NOMO-1 treated with DMSO at 0.1 percent for 48 hours (cell line): ENCODE results near the gene NDUFS4.
"Not testable (repeated sequence)": the region's sequence is repeated elsewhere in the genome, so short reads cannot be mapped to it uniquely, and the experiment has no call there.

Source experiments
- DNase-seq: peaks from one replicate; lab custom pipeline; 2025; ENCODE audit not compliant: unreplicated experiment; lab: John Stamatoyannopoulos, UW

Gene NDUFS4

DNA sequence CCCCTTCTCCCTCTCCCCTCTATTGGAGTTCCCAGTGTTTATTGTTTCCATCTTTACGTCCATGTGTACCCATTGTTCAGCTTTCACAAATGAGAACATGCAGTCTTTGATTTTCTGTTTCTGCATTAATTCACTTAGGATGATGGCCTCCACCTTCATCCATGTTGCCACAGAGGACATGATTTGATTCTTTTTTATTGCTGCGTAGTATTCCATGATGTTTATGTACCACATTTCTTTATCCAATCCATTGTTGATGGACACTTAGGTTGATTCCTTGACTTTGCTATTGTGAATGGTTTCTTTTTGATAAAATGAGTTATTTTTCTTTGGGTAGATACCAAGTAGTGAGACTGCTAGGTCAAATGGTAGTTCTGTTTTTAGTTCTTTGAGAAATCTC lies 88.9 kb downstream of the NDUFS4 start:
- DNase-seq: no peak

DNA sequence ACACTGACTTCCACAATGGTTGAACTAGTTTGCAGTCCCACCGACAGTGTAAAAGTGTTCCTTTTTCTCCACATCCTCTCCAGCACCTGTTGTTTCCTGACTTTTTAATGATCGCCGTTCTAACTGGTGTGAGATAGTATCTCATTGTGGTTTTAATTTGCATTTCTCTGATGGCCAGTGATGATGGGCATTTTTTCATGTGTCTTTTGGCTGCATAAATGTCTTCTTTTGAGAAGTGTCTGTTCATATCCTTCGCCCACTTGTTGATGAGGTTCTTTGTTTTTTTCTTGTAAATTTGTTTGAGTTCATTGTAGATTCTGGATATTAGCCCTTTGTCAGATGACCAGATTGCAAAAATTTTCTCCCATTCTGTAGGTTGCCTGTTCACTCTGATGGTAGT lies 100.1 kb downstream of the NDUFS4 start:
- not testable (repeated sequence) for DNase-seq

DNA sequence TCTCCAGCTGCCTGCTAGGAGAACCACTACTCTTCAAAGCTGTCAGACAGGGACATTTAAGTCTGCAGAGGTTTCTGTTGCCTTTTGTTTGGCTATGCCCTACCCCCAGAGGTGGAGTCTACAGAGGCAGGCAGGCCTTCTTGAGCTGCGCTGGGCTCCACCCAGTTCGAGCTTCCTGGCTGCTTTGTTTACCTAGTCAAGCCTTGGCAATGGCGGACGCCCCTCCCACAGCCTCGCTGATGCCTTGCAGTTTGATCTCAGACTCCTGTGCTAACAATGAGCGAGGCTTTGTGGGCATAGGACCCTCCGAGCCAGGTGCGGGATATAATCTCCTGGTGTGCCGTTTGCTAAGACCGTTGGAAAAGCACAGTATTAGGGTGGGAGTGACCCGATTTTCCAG lies 104.9 kb downstream of the NDUFS4 start:
- DNase-seq: not testable (repeated sequence)

DNA sequence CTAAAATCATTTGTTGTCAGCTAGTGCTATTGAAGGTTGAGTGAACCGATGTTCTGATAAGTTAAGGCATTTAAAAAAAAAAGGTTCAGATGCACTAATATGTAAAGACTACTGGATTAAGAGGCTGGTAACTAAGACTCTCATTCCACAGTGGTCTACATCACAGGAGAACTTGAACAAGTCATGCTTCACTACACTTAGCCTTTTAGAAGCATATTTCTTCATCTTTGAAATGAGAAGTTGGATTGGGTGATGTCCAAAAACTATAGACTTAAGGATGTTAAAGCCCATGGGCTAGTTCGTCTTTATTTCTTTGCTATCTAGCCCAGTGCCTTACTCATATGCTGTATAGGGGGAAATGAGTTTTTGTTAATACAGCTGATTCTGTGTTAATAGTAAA lies 107.2 kb downstream of the NDUFS4 start:
- no peak for DNase-seq

DNA sequence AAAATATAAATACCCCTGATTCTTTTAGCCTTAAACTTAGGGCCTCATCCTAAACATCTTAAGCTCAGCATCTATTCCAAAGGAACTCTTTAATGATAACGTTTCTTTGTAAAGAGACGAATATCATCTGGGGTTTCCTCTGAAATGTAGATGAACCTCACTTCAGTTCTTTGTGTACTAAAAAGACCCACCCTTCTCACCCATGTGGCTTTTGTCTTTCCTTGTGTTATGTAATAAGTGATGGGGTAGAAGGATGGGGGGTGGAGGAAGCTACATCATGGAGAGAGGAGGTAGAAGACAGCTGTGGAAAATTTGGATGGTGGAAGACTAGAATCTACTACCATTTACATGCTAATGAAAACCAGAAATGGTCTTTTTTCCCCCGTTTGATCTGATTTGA lies 111.0 kb downstream of the NDUFS4 start:
- no peak for DNase-seq

DNA sequence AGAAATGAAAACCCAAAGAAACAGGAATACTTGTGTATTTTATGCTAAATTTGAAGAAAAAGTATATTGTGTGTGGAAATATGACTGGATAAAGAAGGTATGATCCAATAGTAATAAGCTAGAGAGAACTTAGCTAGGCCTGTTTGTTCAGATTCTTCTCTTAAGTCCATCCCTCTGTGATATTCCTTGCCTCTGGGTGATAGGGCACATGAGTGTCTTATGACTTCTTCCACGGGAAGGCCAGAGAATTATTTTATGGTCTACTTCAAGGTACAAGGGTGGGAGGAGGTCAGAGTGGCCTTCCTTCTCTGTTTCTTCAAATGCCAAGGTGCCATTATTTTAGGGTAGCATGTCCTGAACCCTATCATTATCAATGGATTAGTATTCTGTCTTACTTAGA lies 113.7 kb downstream of the NDUFS4 start:
- no peak for DNase-seq

DNA sequence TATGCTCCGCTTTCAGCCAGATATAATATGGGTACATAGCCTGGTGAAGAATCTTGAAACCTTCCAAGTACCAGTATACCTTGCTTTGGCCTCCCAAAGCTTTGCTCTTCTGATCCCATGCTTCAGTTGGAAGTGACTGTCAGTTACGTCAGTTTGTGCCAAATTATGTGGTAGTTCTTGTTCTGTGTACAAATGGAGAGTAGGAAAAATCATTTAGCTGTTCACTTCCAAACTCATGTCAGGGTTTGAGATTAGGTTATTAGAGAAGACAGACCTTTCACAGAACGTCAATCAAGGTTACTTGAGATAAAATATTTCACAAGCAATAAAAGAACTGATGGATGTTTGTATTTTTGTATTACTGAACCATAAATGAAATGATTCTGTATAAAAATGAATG lies 117.2 kb downstream of the NDUFS4 start:
- DNase-seq: no peak

DNA sequence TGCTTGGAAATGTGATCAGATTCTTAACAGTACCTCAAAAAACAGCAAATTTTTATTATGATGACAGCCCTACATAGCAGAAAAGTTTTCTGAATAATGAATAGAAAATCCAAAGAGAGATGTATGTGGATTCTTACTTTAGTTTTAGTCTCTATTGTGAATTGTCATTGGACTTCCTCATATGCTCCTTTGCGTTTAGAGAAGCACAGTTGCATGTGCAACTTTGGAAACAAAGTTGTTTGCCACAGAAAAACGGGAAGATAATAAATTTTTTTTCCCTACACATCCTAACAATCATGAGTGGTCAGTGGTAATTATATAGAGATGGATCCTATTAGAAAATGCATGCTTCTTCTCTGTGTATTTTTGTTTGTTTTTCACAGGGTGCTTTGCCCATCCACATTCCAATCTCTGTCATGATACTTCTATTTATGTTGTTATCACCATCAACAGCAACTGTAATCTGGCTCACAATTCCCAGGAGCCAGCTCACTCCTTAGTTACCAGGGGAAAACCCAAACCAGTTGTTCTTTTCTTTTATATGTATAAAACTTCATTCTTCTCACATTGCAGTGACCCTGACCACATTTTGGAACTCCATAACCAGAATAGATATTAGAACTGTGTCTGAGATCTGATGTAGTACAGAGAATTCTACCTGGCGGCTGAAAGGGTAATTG lies 118.7 kb downstream of the NDUFS4 start:
- DNase-seq: no peak

DNA sequence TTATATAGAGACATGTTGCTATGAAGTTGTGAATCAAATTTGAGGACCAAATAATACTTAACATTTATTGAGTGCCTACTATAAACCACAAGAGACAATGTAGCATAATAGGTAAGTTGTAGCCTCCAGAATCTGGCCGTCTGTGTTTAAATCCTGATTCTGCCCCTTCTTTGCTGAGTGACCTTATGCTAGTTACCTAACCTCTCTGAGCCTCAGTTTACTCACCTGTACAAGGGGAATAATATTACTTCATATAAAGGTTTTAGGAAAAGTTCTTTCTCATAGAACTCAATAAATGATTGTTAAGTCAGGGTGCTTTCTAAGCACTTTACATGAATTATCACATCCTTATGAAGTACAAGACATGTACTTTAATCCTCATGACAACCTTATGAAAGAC lies 120.6 kb downstream of the NDUFS4 start:
- no peak for DNase-seq

DNA sequence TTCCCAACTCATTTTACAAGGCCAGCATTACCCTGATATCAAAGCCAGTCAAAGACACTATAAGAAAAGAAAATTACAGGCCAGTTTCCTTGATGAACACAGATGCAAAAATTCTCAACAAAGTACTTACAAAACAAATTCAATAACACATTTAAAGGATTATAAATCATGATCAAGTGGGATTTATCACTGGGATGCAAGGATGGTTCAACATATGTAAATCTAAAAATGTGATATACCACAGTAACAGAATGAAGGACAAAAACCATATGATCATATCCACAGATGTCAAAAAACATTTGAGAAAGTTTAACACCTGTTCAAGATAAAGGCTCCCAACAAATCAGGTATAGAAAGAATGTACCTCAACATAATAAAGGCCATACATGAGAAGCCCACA lies 130.6 kb downstream of the NDUFS4 start:
- no peak for DNase-seq

DNA sequence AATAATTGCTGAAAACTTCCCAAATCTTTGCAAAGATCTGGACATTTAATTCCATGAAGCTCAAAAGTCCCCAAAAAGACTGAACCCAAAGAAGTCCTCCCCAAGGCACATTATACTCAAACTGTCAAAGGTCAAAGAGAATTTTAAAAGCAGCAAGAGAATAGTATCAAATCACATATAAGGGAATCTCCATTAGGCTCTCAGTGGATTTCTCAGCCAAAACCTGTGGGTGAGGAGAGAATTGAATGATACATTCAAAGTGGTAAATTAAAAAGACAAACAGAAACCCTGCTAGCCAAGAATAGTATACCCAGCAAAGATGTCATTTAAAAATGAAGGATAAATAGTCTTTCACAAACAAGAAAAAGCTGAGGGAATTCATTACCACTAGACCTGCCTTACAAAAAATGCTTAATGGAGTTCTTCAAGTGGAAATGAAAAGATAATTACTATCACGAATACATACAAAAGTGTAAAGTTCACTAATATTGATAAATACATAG lies 134.1 kb downstream of the NDUFS4 start:
- no peak for DNase-seq

DNA sequence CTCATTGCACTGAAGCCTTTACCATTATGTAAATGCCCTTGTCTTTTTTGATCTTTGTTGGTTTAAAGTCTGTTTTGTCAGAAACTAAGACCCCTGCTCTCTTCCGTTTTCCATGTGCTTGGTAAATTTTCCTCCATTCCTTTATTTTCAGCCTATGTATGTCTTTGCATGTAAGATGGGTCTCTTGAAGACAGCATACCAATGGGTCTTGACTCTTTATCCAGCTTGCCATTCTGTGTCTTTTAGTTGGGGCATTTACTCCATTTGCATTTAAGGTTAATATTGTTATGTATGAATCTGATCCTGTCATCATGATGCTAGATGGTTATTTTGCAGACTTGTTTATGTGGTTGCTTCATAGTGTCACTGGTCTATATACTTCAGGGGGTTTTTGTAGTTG lies 150.0 kb downstream of the NDUFS4 start:
- not testable (repeated sequence) for DNase-seq

DNA sequence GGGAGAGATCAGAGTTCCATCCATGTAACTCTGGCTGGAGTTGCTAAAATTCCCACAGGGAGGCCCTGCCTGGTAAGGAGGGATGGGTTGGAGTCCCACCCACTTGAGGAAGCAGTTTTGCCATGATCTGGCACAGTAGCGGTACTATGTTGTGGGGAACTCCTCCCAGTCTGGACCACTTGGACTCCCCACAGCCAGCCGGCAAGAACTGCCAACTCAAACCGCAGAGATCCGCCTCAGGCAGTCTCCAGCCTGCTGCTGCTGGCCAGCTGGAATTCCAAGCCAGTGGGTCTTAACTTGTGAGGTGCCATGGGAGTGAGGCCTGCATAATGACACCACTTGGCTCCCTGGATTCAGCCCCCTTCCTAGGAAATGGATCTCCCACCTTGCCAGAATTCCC lies 151.9 kb downstream of the NDUFS4 start:
- DNase-seq: no peak

DNA sequence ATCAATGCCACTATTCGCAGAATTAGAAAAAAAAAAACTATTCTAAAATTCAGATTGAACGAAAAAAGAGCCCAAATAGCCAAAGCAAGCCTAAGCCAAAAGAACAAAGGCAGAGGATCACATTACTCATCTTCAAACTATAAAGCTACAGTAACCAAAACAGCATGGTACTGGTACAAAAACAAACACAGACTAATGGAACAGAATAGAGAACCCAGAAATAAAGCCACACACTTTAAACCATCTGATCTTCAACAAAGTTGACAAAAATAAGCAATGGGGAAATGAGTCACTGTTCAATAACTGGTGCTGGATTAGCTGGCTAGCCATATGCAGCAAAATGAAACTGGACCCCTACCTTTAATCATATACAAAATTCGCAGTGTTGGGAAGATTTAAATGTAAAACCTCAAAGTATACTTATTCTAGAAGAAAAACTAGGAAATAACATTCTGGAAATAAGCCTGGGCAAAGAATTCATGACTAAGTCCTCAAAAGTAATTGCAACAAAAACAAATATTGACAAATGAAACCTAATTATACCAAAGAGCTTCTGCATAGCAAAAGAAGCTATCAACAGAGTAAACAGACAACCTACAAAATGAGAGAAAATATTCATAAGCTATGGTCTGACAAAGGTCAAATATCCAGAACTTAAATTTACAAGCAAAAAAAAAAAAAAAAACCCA lies 153.7 kb downstream of the NDUFS4 start:
- DNase-seq: no peak

DNA sequence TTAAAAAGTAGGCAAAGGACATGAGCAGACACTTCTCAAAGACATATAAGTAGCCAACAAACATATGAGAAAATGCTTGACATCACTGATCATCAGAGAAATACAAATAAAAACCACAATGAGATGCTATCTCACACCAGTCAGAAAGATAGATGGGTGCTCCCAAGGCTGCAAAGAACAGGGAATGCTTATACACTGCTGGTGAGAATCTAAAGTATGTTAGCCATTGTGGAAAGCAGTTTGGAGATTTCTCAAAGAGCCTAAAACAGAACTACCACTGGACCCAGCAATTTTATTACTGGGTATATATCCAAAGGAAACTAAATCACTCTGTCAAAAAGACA lies 154.2 kb downstream of the NDUFS4 start:
- DNase-seq: no peak

DNA sequence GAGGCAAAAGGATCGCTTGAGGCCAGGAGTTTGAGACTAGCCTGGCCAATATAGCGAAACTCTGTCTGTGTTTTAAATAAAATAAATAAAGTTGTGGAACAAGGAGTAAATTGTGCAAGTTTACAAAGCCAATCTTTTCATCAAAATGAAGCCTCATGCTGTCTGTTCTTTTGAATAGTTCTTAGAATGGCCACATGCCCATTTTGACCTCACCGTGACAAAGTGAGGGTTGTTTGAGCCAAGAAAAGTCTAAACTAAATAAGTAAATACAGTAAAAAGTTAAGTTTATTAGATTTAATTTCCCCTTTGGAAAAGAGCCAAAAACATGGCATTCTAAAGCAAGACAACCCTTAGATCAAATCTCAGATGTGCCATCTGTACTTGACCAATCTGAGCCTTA lies 165.7 kb downstream of the NDUFS4 start:
- DNase-seq: no peak

DNA sequence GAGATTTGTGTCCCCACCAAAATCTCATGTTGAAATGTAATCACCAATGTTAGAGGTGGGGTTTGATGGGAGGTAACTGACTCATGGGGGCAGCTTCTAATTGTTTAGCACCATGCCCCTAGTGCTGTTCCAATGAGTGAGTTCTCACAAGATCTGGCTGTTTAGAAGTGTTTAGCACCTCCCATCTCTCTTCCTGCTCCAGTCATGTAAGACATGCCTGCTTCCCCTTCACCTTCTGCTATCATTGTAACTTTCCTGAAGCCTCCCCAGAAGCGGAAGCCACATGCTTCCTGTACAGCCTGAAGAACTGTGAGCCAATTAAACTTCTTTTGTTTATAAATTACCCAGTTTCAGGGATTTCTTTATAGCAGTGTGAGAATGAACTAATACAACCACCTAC lies 170.5 kb downstream of the NDUFS4 start:
- DNase-seq: peak; percentile 32
